Stomach (tissue), 9 donors: ENCODE data around the gene SLC38A2. TPM values are rescaled to one million over a fixed set of nuclear protein-coding genes. Genes with fewer than 3 reads are reported as not detected.

Experiments used
- DNase-seq, 2 donors: peaks; one replicate each; pipeline versions ENCODE4 v3.0.0 to v3.0.0-alpha.2; 2013 to 2019
- H3K27ac ChIP-seq, 5 donors: fragments of 200-600 bp in 4 of 5; sonication (generic) in 4 of 5; one replicate each; pipeline ENCODE4 v1.5.1; 2013 to 2019; ENCODE audit warnings: mild to moderate bottlenecking in 1 of 5, moderate library complexity in 1 of 5
- H3K27me3 ChIP-seq, 3 donors: fragments of 200-600 bp; sonication (generic); one replicate each; pipeline ENCODE4 v1.5.1; 2017 to 2019; ENCODE audit warnings: mixed run types in 1 of 3
- H3K36me3 ChIP-seq, 4 donors: fragments of 200-600 bp; sonication (generic); 1 replicate in 3 of 4; 2 replicates in 1 of 4; pipeline ENCODE4 v1.5.1; 2016 to 2019
- H3K4me1 ChIP-seq, 4 donors: fragments of 200-600 bp; sonication (generic); one replicate each; pipeline ENCODE4 v1.5.1; 2016 to 2019
- H3K4me3 ChIP-seq, 4 donors: fragments of 200-600 bp; sonication (generic) in 3 of 4; one replicate each; pipeline ENCODE4 v1.5.1; 2016 to 2019; ENCODE audit warnings: mild to moderate bottlenecking in 1 of 4
- H3K9me3 ChIP-seq, 4 donors: fragments of 200-600 bp; sonication (generic); one replicate each; pipeline ENCODE4 v1.5.1; 2016 to 2019
- CTCF ChIP-seq, 7 experiments: fragments of 450-650 bp in 4 of 7; fragments of 200-600 bp in 3 of 7; sonication (generic) in 3 of 7; IDR thresholded peaks; one replicate each; pipeline ENCODE4 v1.5.1; 2016 to 2019; ENCODE audit warnings: antibody characterized with exemption in 7 of 7, control low read depth in 2 of 7, mild to moderate bottlenecking in 1 of 7
- EP300 ChIP-seq: sonication (generic); formaldehyde crosslinking; IDR thresholded peaks from one replicate; pipeline ENCODE4 v1.6.1; 2017; ENCODE audit warnings: antibody characterized with exemption
- POLR2A ChIP-seq, 4 donors: fragments of 450-650 bp; IDR thresholded peaks; one replicate each; pipeline ENCODE4 v1.6.1; 2016; ENCODE audit warnings: antibody characterized with exemption in 4 of 4, control low read depth in 2 of 4, mild to moderate bottlenecking in 1 of 4, moderate library complexity in 1 of 4
- POLR2AphosphoS5 ChIP-seq, 3 donors: sonication (generic); formaldehyde crosslinking; IDR thresholded peaks; one replicate each; pipeline ENCODE4 v1.6.1; 2016; ENCODE audit warnings: antibody characterized with exemption in 3 of 3
- WGBS, 5 donors: extraction: QIAGEN DNeasy Blood & Tissue Kit in 3 of 5; methylation state at CpG; one replicate each; pipeline versions ENCODE4 v1.1.5 to v1.1.7; 2013 to 2018; 5-methylcytosine and 5-hydroxymethylcytosine counted together
- intact Hi-C: fragments of 100-400 bp; cut with DNase I; formaldehyde crosslinking; loops from one replicate; pipeline ENCODE4 v1.15.1; 2023; ENCODE audit warnings: low total_unique reads
- polyA plus RNA-seq, 3 donors: library from polyadenylated mRNA; stranded (reverse); fragments of 200-250 nt; gene quantifications; one replicate each; pipeline ENCODE4 v1.2.3, GENCODE V29; 2013
- total RNA-seq, 5 donors: library from RNA; depleted of rRNA; stranded (reverse); fragments of >200 nt; gene quantifications; one replicate each; pipeline versions ENCODE4 v1.1.0 to v1.2.3, GENCODE V29; 2014 to 2016
- donor health status: healthy with polysubstance abuse.
- donor health status: Bipolar disorder and iron deficiency.
- donor health status: healthy.

SLC38A2 gene
- total and polyA plus RNA-seq, 8 donors: 26.6 to 716 (median 157) TPM

- Histone ChIP-seq H3K4me1 (peaks cover 0 to 25% (median 17%) of the 10 kb centered on the region in 4 donors), H3K27ac (no peak overlapping the region), H3K36me3 (peaks cover 11 to 14% (median 14%) of the 10 kb centered on the region in 4 donors), H3K27me3 (no peaks in the 10 kb centered on the region), H3K9me3 (no peaks in the 10 kb centered on the region), H3K4me3 (no peak overlapping the region)
- TF ChIP-seq POLR2AphosphoS5 (IDR thresholded peaks at IDR 0.05) (no peak), POLR2A (IDR thresholded peaks at IDR 0.05) (no peak), EP300 (no peak), CTCF (IDR thresholded peaks at IDR 0.05) (no peak)
- intact Hi-C loops: no loop called here
- 21 to 40% (median 28%) methylated on average over 1 of the region's 1 CpG for WGBS, 5 donors
- no peak for DNase-seq
Observed at GRCh38 chr12:46354802-46355199, 17.8 kb downstream of the SLC38A2 start.

- H3K27ac ChIP-seq: no peak overlapping the region
- WGBS, 5 donors: 46 to 63% (median 58%) methylated on average over 5 of the region's 5 CpGs
- intact Hi-C loops: no loop called here
- no peak overlapping the region for H3K4me3 ChIP-seq
- no peaks in the 10 kb centered on the region for H3K9me3 ChIP-seq
- H3K36me3 ChIP-seq: peaks cover 5 to 9% (median 8%) of the 10 kb centered on the region in 4 donors
- no peaks in the 10 kb centered on the region for H3K27me3 ChIP-seq
- H3K4me1 ChIP-seq: peaks cover 0 to 20% (median 12%) of the 10 kb centered on the region in 4 donors
- no peak for DNase-seq
- no peak for TF ChIP-seq POLR2AphosphoS5 (IDR thresholded peaks at IDR 0.05)
- no peak for TF ChIP-seq EP300
Observed at GRCh38 chr12:46354111-46354801, 18.3 kb downstream of the SLC38A2 start.

DNA sequence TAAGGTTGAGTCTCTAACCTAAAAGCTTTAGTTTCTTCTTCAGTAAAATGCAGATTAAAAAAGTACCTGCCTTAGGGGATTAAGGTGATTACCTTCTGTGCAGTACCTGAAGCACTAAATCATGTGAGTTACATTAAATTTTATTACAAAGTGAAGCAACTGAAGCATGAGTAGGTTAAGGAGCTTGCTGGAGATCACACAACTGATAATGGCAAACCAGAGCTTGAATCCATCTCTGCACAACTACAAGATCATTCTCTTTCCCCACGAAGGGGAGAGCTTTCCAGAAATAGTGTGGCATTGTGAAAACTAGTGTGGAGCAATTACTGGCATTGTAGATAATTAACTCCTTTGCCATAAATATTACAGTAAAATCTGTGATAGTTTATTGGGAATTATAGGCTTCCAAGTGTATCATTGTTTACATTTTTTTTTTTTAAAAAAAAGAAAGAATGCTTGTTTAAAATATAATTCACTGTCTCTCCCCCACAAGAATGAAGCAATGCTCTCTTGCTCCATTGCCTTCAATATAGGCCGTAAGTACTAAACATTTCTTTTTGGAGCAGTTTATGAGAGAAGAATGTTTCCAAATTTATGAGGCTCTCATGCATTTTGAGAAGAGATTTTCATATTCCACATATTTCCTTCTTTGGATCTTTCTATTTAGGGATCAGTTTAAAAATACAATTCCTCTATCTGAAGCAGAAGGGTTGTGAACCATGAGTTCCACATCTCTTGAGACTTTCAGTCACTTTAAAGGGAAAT, 20.5 kb downstream of the SLC38A2 start:
- WGBS, 5 donors: 52 to 76% (median 68%) methylated on average over 2 of the region's 2 CpGs
- TF ChIP-seq CTCF (IDR thresholded peaks at IDR 0.05): no peak
- TF ChIP-seq POLR2AphosphoS5 (IDR thresholded peaks at IDR 0.05): no peak
- TF ChIP-seq EP300: no peak
- no peak for TF ChIP-seq POLR2A (IDR thresholded peaks at IDR 0.05)
- Histone ChIP-seq H3K27ac (no peak overlapping the region), H3K27me3 (no peaks in the 10 kb centered on the region), H3K36me3 (no peaks in the 10 kb centered on the region), H3K9me3 (no peaks in the 10 kb centered on the region), H3K4me3 (no peak overlapping the region), H3K4me1 (no peaks in the 10 kb centered on the region)
- no peak for DNase-seq
- intact Hi-C loops: no loop called here

DNA sequence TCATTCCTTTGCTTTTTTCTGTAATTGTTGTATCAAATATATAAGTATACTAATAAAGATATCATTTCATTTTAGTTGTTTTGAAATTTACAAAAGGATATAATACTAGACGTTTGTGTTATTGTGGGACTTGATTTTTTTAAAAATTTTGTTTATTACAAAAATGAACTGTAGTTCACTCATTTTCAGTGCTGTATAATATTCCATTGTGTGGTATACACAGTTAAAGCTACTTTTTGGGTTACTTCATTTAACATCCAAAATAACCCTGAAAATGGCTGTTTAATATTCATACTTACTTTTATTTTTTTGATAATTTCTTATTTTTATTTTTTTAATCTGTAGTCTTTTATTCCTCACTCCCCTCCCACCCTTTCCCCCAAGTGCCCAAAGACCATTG, 21.4 kb downstream of the SLC38A2 start:
- Histone ChIP-seq H3K4me1 (no peaks in the 10 kb centered on the region), H3K27ac (no peak overlapping the region), H3K9me3 (no peaks in the 10 kb centered on the region), H3K36me3 (no peaks in the 10 kb centered on the region), H3K4me3 (no peak overlapping the region), H3K27me3 (no peaks in the 10 kb centered on the region)
- 85 to 91% (median 89%) methylated on average over 1 of the region's 1 CpG for WGBS, 5 donors
- DNase-seq: no peak
- intact Hi-C loops: no loop called here
- TF ChIP-seq POLR2A (IDR thresholded peaks at IDR 0.05) (no peak), CTCF (IDR thresholded peaks at IDR 0.05) (no peak), EP300 (no peak), POLR2AphosphoS5 (IDR thresholded peaks at IDR 0.05) (no peak)
